ENCODE measurements around the gene ZBED1.

DNA sequence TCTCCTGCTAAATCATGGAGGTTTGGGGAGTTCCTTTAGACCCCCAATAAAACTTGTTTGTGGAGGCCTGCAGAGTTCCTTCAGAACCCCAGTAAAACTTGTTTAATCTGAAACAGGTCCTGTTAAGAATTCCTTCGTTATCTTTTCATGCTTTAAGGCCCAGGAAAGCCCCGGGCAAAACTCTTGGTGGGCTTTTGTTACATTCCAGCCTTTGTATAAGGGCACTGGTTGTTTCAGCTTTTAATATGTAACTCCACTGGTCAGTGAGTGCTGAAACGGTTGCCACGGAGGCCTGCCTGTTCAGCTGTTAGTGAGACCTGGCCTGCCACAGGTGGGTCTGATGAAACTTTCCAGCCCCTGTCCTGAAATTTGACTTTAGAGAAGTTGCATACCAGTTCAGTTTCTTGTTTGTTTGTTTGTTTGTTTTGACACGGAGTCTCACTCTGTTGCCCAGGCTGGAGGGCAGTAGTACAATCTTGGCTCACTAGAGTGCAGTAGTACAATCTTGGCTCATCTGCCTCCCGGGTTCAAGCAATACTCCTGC is 12.4 kb upstream of the ZBED1 start:
- TF ChIP-seq POLR2A (IDR thresholded peaks at IDR 0.05; ENCODE audit: low read length) (no peak), GATA1 (IDR thresholded peaks at IDR 0.05; ENCODE audit: low read depth, low read length) (no peak)

Measured in erythroblast (primary cell).